ENCODE measurements around the gene CLEC18A. TPM values are rescaled to one million over a fixed set of nuclear protein-coding genes. Genes with fewer than 3 reads are reported as not detected.
A peak's percentile ranks its signal among the peaks of the same experiment; 100 is the strongest.

The CLEC18A gene
- total and polyA plus RNA-seq, 2 of the 4 experiments (the other 2 are of a cell fraction): under 0.01 TPM; not detected in 1

DNA sequence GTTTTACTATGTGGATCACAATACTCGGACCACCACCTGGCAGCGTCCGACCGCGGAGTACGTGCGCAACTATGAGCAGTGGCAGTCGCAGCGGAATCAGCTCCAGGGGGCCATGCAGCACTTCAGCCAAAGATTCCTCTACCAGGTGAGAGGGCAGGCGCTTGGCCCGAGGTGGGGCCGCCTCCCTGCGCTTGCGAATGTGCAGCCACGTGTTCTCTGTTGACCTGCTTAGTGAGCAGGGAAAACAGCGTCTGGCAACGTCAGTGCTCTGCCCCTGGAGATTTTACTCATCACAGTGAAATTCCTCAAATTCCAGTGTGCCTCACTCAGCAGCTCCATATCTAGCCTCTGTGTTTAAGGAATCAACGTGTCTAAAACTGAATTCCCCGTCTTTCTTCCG lies 33.4 kb upstream of the CLEC18A start (continued):
- no peak for TF ChIP-seq RFX5 (IDR thresholded peaks at IDR 0.05; ENCODE audit: low read depth, low read length)

DNA sequence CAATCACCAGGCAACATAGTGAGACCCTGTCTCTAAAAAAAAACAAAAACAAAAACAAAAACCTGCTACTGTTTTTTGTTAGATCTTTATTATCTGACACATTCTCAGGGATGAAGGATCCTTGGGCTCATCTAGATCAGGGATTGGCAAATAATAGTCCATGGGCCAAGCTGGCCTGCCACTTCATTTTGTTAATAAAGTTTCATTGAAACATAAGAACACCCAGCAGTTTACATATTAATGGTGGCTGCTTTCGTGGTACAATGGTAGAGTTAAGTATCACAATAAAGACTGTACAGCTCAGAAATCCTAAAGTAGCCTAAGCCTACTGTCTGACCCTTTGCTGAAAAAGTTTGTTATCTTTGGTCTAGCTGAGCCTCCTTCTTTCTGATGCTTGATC lies 32.9 kb upstream of the CLEC18A start:
- H2AFZ ChIP-seq (replicated peaks; ENCODE audit: low read length, poor library complexity): peak overlapping the region; percentile 71
- intact Hi-C loops (cut with micrococcal nuclease) (loop anchor here (5.0 kb wide), 2 partner anchors 36 to 56 kb away; no protein-coding TSS in a partner anchor), in situ Hi-C loops (cut with MboI; ENCODE audit: low sequenced_read_pairs) (no loop called here), dilution Hi-C loops (cut with HindIII; ENCODE audit: low sequenced_read_pairs, unreplicated experiment) (no loop called here)
- WGBS, 2 experiments (ENCODE audit: extremely low coverage in 2 of 2, insufficient read length in 1 of 2): no CpG with 5 or more reads among the region's 1 CpG
- TF ChIP-seq SMC3 (IDR thresholded peaks at IDR 0.05; ENCODE audit: low read depth, low read length): no peak
- H2BK20ac ChIP-seq (ENCODE audit: low read depth, low read length): peak overlapping the region; percentile 97
- peak overlapping the region; percentile 91 for H3K56ac ChIP-seq (ENCODE audit: extremely low read depth, insufficient read depth, low read length)
- H2BK15ac ChIP-seq (ENCODE audit: low read depth, low read length): peak overlapping the region; percentile 96
- H3K9ac ChIP-seq (ENCODE audit: low read depth, low read length): peak overlapping the region; percentile 70; the same call in 1 of the 2 replicates
- H3K4ac ChIP-seq (ENCODE audit: low read depth, low read length): peak overlapping the region; percentile 81
- peak overlapping the region; percentile 90 for H3K18ac ChIP-seq (ENCODE audit: low read depth, low read length)
- H3K9me1 ChIP-seq (ENCODE audit: insufficient read depth, low read length): peaks cover 3% of the 10 kb centered on the region
- ATAC-seq (ENCODE audit: low read depth) (peak; percentile 6; the same call in 1 of the 2 replicates), DNase-seq (peak; percentile 18)
- peak overlapping the region; percentile 88 for H2AK5ac ChIP-seq (ENCODE audit: low read depth, low read length)
- peak overlapping the region; percentile 71 to 83 for H4K8ac ChIP-seq (ENCODE audit: low read depth in 2 of 2, low read length in 2 of 2)
- ChIA-PET CTCF (interaction anchor here (1.0 to 1.2 kb wide), 2 partner anchors 9 to 12 kb away, joined by 3 to 6 read pairs; no protein-coding TSS in a partner anchor), POLR2A (ENCODE audit: unreplicated experiment) (no interaction called here)
- peak overlapping the region; percentile 85 for H3K4me2 ChIP-seq (ENCODE audit: low read depth, low read length)
- peak overlapping the region; percentile 70 for H2BK120ac ChIP-seq (ENCODE audit: low read depth, low read length)
- peak overlapping the region; percentile 84 for H4K91ac ChIP-seq (ENCODE audit: insufficient read depth, low read depth, low read length)
- no TSS peak for BruUV-seq (replicated peaks)
- H3K27me3 ChIP-seq (ENCODE audit: control insufficient read depth, insufficient read depth, low read length): no peaks in the 10 kb centered on the region
- peaks cover 11% of the 10 kb centered on the region for H3K4me1 ChIP-seq (ENCODE audit: control insufficient read depth, insufficient read depth, low read length)
- H3K9me3 ChIP-seq (ENCODE audit: control insufficient read depth, insufficient read depth, low read length): no peaks in the 10 kb centered on the region
- no peaks in the 10 kb centered on the region for H3K36me3 ChIP-seq (ENCODE audit: control insufficient read depth, insufficient read depth, low read length)
- no peaks in the 10 kb centered on the region for H4K20me1 ChIP-seq (ENCODE audit: insufficient read depth, low read length)
- peak overlapping the region; percentile 29 for H2AK9ac ChIP-seq (replicated peaks; ENCODE audit: low read depth, low read length, poor library complexity)
- H4K5ac ChIP-seq (ENCODE audit: low read depth, low read length): peak overlapping the region; percentile 71
- peak overlapping the region; percentile 63 for H3K14ac ChIP-seq (replicated peaks; ENCODE audit: low read depth, low read length)
- H3K27ac ChIP-seq (ENCODE audit: insufficient read depth, low read length): peak overlapping the region; percentile 73
- peak overlapping the region; percentile 94 for H2BK5ac ChIP-seq (ENCODE audit: low read depth, low read length, poor library complexity, severe bottlenecking)
- H3K23ac ChIP-seq (ENCODE audit: low read depth, low read length): peak overlapping the region; percentile 96
- H3K79me1 ChIP-seq (ENCODE audit: low read depth in 1 of 2, low read length in 2 of 2): no peaks in the 10 kb centered on the region
- H3K4me3 ChIP-seq (ENCODE audit: insufficient read depth, low read depth, low read length): peak overlapping the region; percentile 47; the same call in 1 of the 2 replicates
